CD4-positive, alpha-beta T cell treated with Interleukin-15 for 4 hours (primary cell): ENCODE data around the gene FTO.

Source experiments
- DNase-seq: peaks from one replicate; pipeline ENCODE4 v3.0.0-alpha.2; 2020; ENCODE audit warnings: low spot score

Gene FTO

DNA sequence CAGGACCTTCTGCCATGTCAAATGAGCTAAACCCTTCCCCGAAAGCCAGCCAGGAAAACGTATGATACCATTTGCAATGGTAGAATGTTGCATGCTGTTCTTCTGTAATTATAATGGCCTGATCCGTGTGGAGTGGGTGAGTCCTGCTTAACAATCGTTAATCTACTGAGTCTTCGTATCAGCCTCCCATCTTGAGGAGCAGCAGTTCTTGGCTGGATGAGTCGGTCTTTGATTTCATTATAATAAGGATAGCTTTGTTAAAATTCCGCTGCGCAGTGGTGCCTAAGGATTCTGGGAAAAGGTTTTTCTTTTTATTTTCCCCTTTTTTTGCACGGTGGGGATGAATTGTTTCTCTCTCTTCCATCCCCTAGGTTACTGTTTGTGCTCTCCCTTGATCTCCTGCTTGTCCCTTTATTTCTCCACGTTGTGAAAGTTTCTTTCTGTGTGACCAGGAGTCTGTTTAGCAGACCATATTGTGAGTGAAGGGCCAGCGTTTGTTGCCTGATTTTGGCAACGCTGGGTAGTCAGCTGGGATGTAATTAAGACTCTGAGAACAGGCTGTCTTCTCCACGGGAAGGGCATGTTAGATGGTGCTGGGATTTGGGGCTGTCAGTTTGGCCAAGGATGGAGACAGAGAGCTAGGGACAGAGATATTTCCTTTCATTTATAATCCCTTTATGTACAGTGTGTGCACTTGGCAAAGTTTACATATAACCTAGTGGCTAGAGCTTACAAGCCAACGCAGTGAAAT is 263.0 kb downstream of the FTO start:
- no peak for DNase-seq

- DNase-seq, result no peak
Measured at GRCh38 chr16:53967572-53967971, 263.6 kb downstream of the FTO start.

- DNase-seq, result no peak
Measured at GRCh38 chr16:53968454-53968853, 264.5 kb downstream of the FTO start.

GRCh38 chr16:53968896-53969295 is 264.9 kb downstream of the FTO start:
- no peak for DNase-seq

- DNase-seq, result no peak
Measured at GRCh38 chr16:53971616-53972015, 267.7 kb downstream of the FTO start.

DNA sequence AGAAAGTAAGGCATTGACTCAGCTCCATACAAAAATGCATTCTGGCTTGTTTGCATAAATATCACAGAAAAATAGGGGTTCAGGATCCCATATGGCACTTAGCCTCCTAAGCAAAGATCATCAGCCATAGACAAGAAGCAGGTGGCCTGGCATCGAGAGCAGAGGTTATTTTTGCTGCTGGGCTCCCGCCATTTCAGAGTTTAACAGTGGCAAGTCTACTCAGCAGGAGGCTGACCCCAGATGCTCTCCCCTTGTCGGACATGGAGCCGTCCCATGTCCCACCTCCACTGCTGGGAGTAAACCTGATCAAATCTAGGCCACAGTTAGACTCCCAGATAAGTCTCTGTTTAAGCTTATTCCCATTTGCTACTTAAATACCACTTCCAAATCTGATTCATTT is 269.1 kb downstream of the FTO start:
- no peak for DNase-seq

- DNase-seq, result no peak
Measured at GRCh38 chr16:53974484-53975080, 270.6 kb downstream of the FTO start.

GRCh38 chr16:53980675-53981074 is 276.7 kb downstream of the FTO start:
- DNase-seq, result no peak

DNA sequence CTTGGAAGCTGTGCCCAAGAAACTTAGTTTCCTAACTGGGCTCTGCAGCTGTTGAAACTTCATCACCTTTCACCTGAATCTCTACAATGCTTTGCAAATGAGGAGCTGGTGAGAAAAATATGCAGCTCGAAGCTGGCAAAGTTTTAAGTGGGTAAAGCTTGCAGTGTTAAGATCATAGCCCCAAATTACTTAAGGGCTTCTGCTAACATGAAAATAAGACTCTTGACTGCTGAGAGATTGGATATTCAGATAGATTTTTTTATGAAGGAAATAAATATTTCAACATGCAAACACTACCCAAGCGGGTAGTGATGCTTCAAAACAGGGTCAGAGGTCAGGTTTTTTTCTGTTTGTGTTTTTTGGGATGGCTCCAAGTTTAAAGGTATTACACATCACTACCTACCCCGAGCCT is 278.7 kb downstream of the FTO start:
- DNase-seq, result no peak

- no peak for DNase-seq
Measured at GRCh38 chr16:53984936-53985335, 281.0 kb downstream of the FTO start.

- no peak for DNase-seq
Measured at GRCh38 chr16:53985861-53986260, 281.9 kb downstream of the FTO start.

DNA sequence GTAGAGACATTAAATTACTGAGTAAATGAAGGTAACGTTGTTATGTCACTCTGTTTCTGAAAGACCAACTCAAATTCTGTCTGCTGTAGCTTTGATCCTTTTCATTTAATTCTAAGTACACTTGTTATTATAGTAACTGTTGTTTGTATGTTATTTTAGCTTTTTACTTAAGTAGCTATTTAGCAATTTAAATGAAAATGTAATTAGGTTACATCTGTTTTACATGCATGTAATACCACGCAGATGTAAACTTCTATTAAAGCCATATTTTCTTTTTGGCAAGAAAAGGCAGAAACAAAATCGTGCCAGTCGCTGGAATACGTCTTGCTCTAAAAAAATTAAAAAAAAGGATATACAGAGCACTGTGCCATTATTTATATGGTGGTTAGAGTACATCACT is 282.8 kb downstream of the FTO start:
- no peak for DNase-seq

DNA sequence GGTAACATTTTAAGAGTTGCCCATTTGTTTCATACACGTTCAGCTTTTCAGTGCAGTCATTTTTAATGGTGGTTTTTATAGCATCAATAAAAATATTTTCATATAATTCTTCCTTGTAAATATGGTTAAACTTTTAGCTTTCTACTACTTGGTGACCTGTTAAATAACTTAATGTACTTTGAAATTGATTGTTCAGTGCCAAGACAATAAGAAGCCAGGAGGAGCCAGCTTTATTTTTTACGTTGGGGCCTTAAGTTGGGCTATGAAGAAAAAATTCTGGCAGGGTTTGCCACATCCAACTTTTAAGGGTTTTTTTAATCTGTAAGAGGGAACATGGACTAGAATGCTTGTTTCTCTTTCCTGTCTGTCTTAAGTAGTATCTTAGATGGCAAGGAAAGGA is 284.2 kb downstream of the FTO start:
- no peak for DNase-seq

DNA sequence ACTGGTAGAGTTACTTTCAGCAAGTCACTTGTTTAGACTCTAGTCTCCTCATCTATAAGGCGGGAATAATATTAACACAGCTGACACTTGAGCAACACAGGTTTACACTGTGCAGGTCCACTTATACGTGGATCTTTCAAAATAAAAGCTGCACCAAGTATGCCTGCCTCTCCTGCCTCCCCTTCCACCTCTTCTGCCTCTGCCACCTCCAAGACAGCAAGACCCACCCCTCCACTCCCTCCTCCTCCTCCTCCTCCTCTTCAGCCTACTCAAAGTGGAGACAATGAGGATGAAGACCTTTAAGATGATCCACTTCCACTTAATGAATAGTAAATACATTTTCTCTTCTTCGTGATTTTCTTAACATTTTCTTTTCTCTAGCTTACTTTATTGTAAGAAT is 285.6 kb downstream of the FTO start:
- DNase-seq, result no peak

GRCh38 chr16:53991754-53992378 is 287.9 kb downstream of the FTO start:
- no peak for DNase-seq

- DNase-seq, result no peak
Measured at GRCh38 chr16:53995378-53995777, 291.4 kb downstream of the FTO start.

DNA sequence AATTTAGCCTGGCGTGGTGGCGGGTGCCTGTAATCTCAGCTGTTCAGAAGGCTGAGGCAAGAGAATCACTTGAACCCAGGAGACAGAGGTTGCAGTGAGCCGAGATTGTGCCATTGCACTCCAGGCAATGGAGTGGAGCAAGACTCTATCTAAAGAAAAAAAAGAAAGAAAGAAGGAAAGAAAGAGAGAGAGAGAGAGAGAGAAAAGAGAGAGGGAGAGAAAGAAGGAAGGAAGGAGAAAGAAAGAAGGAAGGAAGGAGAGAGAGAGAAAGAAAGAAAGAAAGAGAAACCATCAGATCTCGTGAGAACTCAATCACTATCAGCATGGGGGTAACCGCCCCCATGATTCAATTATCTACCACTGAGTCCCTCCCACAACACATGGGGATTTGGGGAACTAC is 293.0 kb downstream of the FTO start:
- DNase-seq, result no peak

DNA sequence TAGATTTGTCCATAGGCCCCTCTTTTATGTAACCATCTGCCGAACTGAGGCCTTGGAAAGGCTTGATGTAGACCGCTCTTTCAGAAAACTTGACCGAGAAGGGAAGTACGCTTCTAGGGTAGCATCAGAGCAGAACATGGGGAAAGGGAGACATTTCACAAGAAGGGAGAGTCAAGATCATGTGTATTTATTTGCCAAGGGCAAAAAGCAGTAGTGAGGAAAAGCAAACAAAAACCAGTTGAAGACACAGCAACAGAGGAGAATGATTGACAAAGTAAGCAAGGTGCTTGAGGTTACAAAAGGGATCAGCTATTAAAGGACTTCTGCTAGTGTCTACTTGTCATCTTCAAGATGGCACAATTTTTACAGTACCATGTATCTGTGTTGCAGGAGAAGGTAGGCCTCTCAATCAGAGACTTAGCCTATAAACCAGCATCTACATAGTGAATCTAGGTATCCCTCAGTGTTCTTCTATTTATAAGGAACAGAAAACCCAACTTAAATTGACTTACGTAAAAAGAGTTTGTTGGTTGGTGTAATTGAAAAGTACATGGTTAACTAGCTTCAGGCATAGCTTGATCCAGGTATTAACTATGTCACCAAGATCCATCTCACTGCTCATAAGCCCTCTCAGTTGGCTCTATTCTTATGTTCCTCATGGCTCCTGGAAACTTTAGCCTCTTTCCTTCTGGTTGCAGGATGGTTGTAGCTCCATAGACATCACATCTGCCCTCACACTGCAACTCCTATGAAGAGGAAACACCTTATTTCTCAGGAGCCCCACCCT is 294.3 kb downstream of the FTO start:
- DNase-seq, result no peak

DNA sequence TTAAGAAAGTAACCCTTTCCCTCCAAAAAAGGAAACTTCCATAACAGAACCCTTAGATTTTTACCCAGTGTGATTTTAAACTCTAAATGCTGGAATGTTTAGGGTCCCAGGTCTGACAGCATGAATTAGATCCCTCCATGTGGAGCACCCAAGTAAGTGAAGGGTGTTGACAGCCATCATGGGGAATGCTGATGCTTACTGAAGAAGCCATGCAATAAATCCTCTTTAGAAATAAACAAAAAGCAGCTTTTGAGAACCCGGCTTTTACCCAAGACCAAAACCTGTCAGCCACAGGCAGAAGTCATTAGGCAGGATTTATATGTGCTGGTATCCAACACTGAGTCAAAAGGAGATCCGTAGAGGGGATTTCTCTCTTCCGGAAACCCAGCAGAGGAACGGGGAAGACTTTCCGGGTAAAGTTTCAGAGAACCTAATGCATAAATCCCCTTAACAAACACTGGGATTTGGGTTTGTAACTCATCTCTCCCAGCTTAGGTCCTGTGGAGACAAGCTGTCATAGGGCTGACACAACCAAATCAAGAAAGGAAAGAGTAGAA is 295.1 kb downstream of the FTO start:
- DNase-seq, result no peak

DNA sequence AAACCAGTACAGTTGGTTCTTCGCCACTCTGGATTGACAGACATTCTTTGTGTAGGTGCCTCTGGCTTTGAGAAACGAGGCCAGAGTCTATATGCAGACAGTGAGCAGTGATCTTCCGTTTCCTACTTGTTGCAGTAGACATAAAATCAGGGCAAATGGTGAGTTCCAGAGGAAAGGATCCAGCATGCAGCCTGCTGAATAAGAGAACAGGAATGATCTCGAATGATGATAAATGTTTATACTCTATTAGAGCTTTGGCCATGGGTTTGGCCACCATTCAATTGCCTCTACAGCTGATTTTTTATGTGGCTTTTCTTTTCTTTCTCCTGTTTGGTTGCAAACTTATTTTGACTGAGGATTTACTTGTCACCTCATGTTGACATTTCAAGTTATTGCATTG is 295.9 kb downstream of the FTO start:
- no peak for DNase-seq

GRCh38 chr16:54000361-54000760 is 296.4 kb downstream of the FTO start:
- DNase-seq, result no peak

- DNase-seq, result no peak
Measured at GRCh38 chr16:54006693-54007092, 302.7 kb downstream of the FTO start.
